ENCODE data around the gene COMMD9.

COMMD9 gene

GRCh38 chr11:36241497-36241896, 47.7 kb downstream of the COMMD9 start:
- Histone ChIP-seq H3K9me3 (ENCODE audit: control insufficient read depth in 5 of 5, low read length in 5 of 5) (no peaks in the 10 kb centered on the region), H3K36me3 (ENCODE audit: control insufficient read depth in 5 of 5, insufficient read depth in 5 of 5, low read length in 5 of 5) (no peaks in the 10 kb centered on the region), H3K4me3 (ENCODE audit: low read depth in 1 of 5, low read length in 5 of 5) (no peak overlapping the region), H3K4me1 (ENCODE audit: control insufficient read depth in 5 of 5, insufficient read depth in 5 of 5, low read length in 5 of 5) (peaks cover 0 to 14% (median 3%) of the 10 kb centered on the region in 5 donors), H3K27ac (ENCODE audit: low read depth, low read length) (no peak overlapping the region), H3K9ac (ENCODE audit: low read length in 5 of 5) (no peak overlapping the region), H3K27me3 (ENCODE audit: control insufficient read depth in 5 of 5, insufficient read depth in 4 of 5, low read length in 5 of 5) (no peaks in the 10 kb centered on the region)

- Histone ChIP-seq H3K27ac (ENCODE audit: low read depth, low read length) (no peak overlapping the region), H3K4me3 (ENCODE audit: low read depth in 1 of 5, low read length in 5 of 5) (no peak overlapping the region), H3K4me1 (ENCODE audit: control insufficient read depth in 5 of 5, insufficient read depth in 5 of 5, low read length in 5 of 5) (peaks cover 0 to 14% (median 3%) of the 10 kb centered on the region in 5 donors), H3K36me3 (ENCODE audit: control insufficient read depth in 5 of 5, insufficient read depth in 5 of 5, low read length in 5 of 5) (no peaks in the 10 kb centered on the region), H3K9ac (ENCODE audit: low read length in 5 of 5) (no peak overlapping the region), H3K27me3 (ENCODE audit: control insufficient read depth in 5 of 5, insufficient read depth in 4 of 5, low read length in 5 of 5) (no peaks in the 10 kb centered on the region), H3K9me3 (ENCODE audit: control insufficient read depth in 5 of 5, low read length in 5 of 5) (no peaks in the 10 kb centered on the region)
These were observed 48.4 kb downstream of the COMMD9 start for GRCh38 chr11:36240801-36241200.

GRCh38 chr11:36240173-36240572, 49.1 kb downstream of the COMMD9 start:
- no peak overlapping the region for H3K4me3 ChIP-seq (ENCODE audit: low read depth in 1 of 5, low read length in 5 of 5)
- H3K27me3 ChIP-seq (ENCODE audit: control insufficient read depth in 5 of 5, insufficient read depth in 4 of 5, low read length in 5 of 5): no peaks in the 10 kb centered on the region
- no peak overlapping the region for H3K27ac ChIP-seq (ENCODE audit: low read depth, low read length)
- peaks cover 0 to 14% (median 3%) of the 10 kb centered on the region in 5 donors for H3K4me1 ChIP-seq (ENCODE audit: control insufficient read depth in 5 of 5, insufficient read depth in 5 of 5, low read length in 5 of 5)
- H3K9me3 ChIP-seq (ENCODE audit: control insufficient read depth in 5 of 5, low read length in 5 of 5): no peaks in the 10 kb centered on the region
- no peaks in the 10 kb centered on the region for H3K36me3 ChIP-seq (ENCODE audit: control insufficient read depth in 5 of 5, insufficient read depth in 5 of 5, low read length in 5 of 5)
- no peak overlapping the region for H3K9ac ChIP-seq (ENCODE audit: low read length in 5 of 5)

- no peak overlapping the region for H3K4me3 ChIP-seq (ENCODE audit: low read depth in 1 of 5, low read length in 5 of 5)
- H3K9me3 ChIP-seq (ENCODE audit: control insufficient read depth in 5 of 5, low read length in 5 of 5): no peaks in the 10 kb centered on the region
- H3K4me1 ChIP-seq (ENCODE audit: control insufficient read depth in 5 of 5, insufficient read depth in 5 of 5, low read length in 5 of 5): peaks cover 0 to 14% (median 3%) of the 10 kb centered on the region in 5 donors
- no peak overlapping the region for H3K27ac ChIP-seq (ENCODE audit: low read depth, low read length)
- no peaks in the 10 kb centered on the region for H3K27me3 ChIP-seq (ENCODE audit: control insufficient read depth in 5 of 5, insufficient read depth in 4 of 5, low read length in 5 of 5)
- no peak overlapping the region for H3K9ac ChIP-seq (ENCODE audit: low read length in 5 of 5)
- no peaks in the 10 kb centered on the region for H3K36me3 ChIP-seq (ENCODE audit: control insufficient read depth in 5 of 5, insufficient read depth in 5 of 5, low read length in 5 of 5)
These were observed 49.6 kb downstream of the COMMD9 start for GRCh38 chr11:36239636-36240035.

GRCh38 chr11:36238881-36239280, 50.3 kb downstream of the COMMD9 start:
- Histone ChIP-seq H3K4me1 (ENCODE audit: control insufficient read depth in 5 of 5, insufficient read depth in 5 of 5, low read length in 5 of 5) (peaks cover 0 to 9% (median 3%) of the 10 kb centered on the region in 5 donors), H3K4me3 (ENCODE audit: low read depth in 1 of 5, low read length in 5 of 5) (no peak overlapping the region), H3K9me3 (ENCODE audit: control insufficient read depth in 5 of 5, low read length in 5 of 5) (no peaks in the 10 kb centered on the region), H3K27me3 (ENCODE audit: control insufficient read depth in 5 of 5, insufficient read depth in 4 of 5, low read length in 5 of 5) (no peaks in the 10 kb centered on the region), H3K9ac (ENCODE audit: low read length in 5 of 5) (no peak overlapping the region), H3K27ac (ENCODE audit: low read depth, low read length) (no peak overlapping the region), H3K36me3 (ENCODE audit: control insufficient read depth in 5 of 5, insufficient read depth in 5 of 5, low read length in 5 of 5) (no peaks in the 10 kb centered on the region)

GRCh38 chr11:36238036-36238631, 51.1 kb downstream of the COMMD9 start:
- no peak overlapping the region for H3K4me3 ChIP-seq (ENCODE audit: low read depth in 1 of 5, low read length in 5 of 5)
- H3K9me3 ChIP-seq (ENCODE audit: control insufficient read depth in 5 of 5, low read length in 5 of 5): no peaks in the 10 kb centered on the region
- H3K27ac ChIP-seq (ENCODE audit: low read depth, low read length): no peak overlapping the region
- peaks cover 0 to 2% (median 0%) of the 10 kb centered on the region in 5 donors for H3K4me1 ChIP-seq (ENCODE audit: control insufficient read depth in 5 of 5, insufficient read depth in 5 of 5, low read length in 5 of 5)
- H3K27me3 ChIP-seq (ENCODE audit: control insufficient read depth in 5 of 5, insufficient read depth in 4 of 5, low read length in 5 of 5): no peaks in the 10 kb centered on the region
- H3K36me3 ChIP-seq (ENCODE audit: control insufficient read depth in 5 of 5, insufficient read depth in 5 of 5, low read length in 5 of 5): no peaks in the 10 kb centered on the region
- H3K9ac ChIP-seq (ENCODE audit: low read length in 5 of 5): no peak overlapping the region

- no peaks in the 10 kb centered on the region for H3K9me3 ChIP-seq (ENCODE audit: control insufficient read depth in 5 of 5, low read length in 5 of 5)
- no peak overlapping the region for H3K27ac ChIP-seq (ENCODE audit: low read depth, low read length)
- no peaks in the 10 kb centered on the region for H3K36me3 ChIP-seq (ENCODE audit: control insufficient read depth in 5 of 5, insufficient read depth in 5 of 5, low read length in 5 of 5)
These were observed 51.8 kb downstream of the COMMD9 start for GRCh38 chr11:36237391-36237790.

GRCh38 chr11:36235750-36236149, 53.5 kb downstream of the COMMD9 start:
- no peaks in the 10 kb centered on the region for H3K27me3 ChIP-seq (ENCODE audit: control insufficient read depth in 5 of 5, insufficient read depth in 4 of 5, low read length in 5 of 5)
- H3K9me3 ChIP-seq (ENCODE audit: control insufficient read depth in 5 of 5, low read length in 5 of 5): no peaks in the 10 kb centered on the region
- H3K9ac ChIP-seq (ENCODE audit: low read length in 5 of 5): no peak overlapping the region
- no peak overlapping the region for H3K4me3 ChIP-seq (ENCODE audit: low read depth in 1 of 5, low read length in 5 of 5)
- peaks cover 0 to 2% (median 0%) of the 10 kb centered on the region in 5 donors for H3K4me1 ChIP-seq (ENCODE audit: control insufficient read depth in 5 of 5, insufficient read depth in 5 of 5, low read length in 5 of 5)
- peaks cover 0 to 1% (median 0%) of the 10 kb centered on the region in 5 donors for H3K36me3 ChIP-seq (ENCODE audit: control insufficient read depth in 5 of 5, insufficient read depth in 5 of 5, low read length in 5 of 5)
- no peak overlapping the region for H3K27ac ChIP-seq (ENCODE audit: low read depth, low read length)

More at GRCh38 chr11:36237391-36237790, 51.8 kb downstream of the COMMD9 start:
- H3K27me3 ChIP-seq (ENCODE audit: control insufficient read depth in 5 of 5, insufficient read depth in 4 of 5, low read length in 5 of 5): no peaks in the 10 kb centered on the region
- H3K4me3 ChIP-seq (ENCODE audit: low read depth in 1 of 5, low read length in 5 of 5): no peak overlapping the region
- peaks cover 0 to 2% (median 0%) of the 10 kb centered on the region in 5 donors for H3K4me1 ChIP-seq (ENCODE audit: control insufficient read depth in 5 of 5, insufficient read depth in 5 of 5, low read length in 5 of 5)
- H3K9ac ChIP-seq (ENCODE audit: low read length in 5 of 5): no peak overlapping the region

- no peak overlapping the region for H3K9ac ChIP-seq (ENCODE audit: low read length in 5 of 5)
- no peaks in the 10 kb centered on the region for H3K9me3 ChIP-seq (ENCODE audit: control insufficient read depth in 5 of 5, low read length in 5 of 5)
- H3K4me3 ChIP-seq (ENCODE audit: low read depth in 1 of 5, low read length in 5 of 5): no peak overlapping the region
- H3K4me1 ChIP-seq (ENCODE audit: control insufficient read depth in 5 of 5, insufficient read depth in 5 of 5, low read length in 5 of 5): peaks cover 0 to 2% (median 0%) of the 10 kb centered on the region in 5 donors
- peaks cover 0 to 6% (median 2%) of the 10 kb centered on the region in 5 donors for H3K36me3 ChIP-seq (ENCODE audit: control insufficient read depth in 5 of 5, insufficient read depth in 5 of 5, low read length in 5 of 5)
- H3K27ac ChIP-seq (ENCODE audit: low read depth, low read length): no peak overlapping the region
- H3K27me3 ChIP-seq (ENCODE audit: control insufficient read depth in 5 of 5, insufficient read depth in 4 of 5, low read length in 5 of 5): no peaks in the 10 kb centered on the region
These were observed 54.4 kb downstream of the COMMD9 start for GRCh38 chr11:36234825-36235224.

GRCh38 chr11:36233204-36233603, 56.0 kb downstream of the COMMD9 start:
- H3K9ac ChIP-seq (ENCODE audit: low read length in 5 of 5): no peak overlapping the region
- H3K4me3 ChIP-seq (ENCODE audit: low read depth in 1 of 5, low read length in 5 of 5): no peak overlapping the region
- no peaks in the 10 kb centered on the region for H3K9me3 ChIP-seq (ENCODE audit: control insufficient read depth in 5 of 5, low read length in 5 of 5)

More at GRCh38 chr11:36233204-36233603, 56.0 kb downstream of the COMMD9 start:
- Histone ChIP-seq H3K4me1 (ENCODE audit: control insufficient read depth in 5 of 5, insufficient read depth in 5 of 5, low read length in 5 of 5) (no peaks in the 10 kb centered on the region), H3K27ac (ENCODE audit: low read depth, low read length) (no peak overlapping the region), H3K36me3 (ENCODE audit: control insufficient read depth in 5 of 5, insufficient read depth in 5 of 5, low read length in 5 of 5) (peaks cover 0 to 13% (median 8%) of the 10 kb centered on the region in 5 donors), H3K27me3 (ENCODE audit: control insufficient read depth in 5 of 5, insufficient read depth in 4 of 5, low read length in 5 of 5) (no peaks in the 10 kb centered on the region)

Data from subcutaneous abdominal adipose tissue (tissue), 5 donors.